GM18526 (cell line): ENCODE results near the gene TRPM1.
A peak's percentile ranks its signal among the peaks of the same experiment; 100 is the strongest.

Experiments used
- POLR2A ChIP-seq: IDR thresholded peaks from 3 replicates; pipeline ENCODE4 v1.6.1; 2011; ENCODE audit not compliant: insufficient read length; ENCODE audit errors: extremely low read depth

The TRPM1 gene

GRCh38 chr15:31001702-31002101 is 99.8 kb downstream of the TRPM1 start:
- TF ChIP-seq POLR2A = no peak

- TF ChIP-seq POLR2A = no peak
These were observed 101.8 kb downstream of the TRPM1 start for GRCh38 chr15:30999729-31000128.

GRCh38 chr15:30997270-30997669 is 104.3 kb downstream of the TRPM1 start:
- TF ChIP-seq POLR2A = no peak

DNA sequence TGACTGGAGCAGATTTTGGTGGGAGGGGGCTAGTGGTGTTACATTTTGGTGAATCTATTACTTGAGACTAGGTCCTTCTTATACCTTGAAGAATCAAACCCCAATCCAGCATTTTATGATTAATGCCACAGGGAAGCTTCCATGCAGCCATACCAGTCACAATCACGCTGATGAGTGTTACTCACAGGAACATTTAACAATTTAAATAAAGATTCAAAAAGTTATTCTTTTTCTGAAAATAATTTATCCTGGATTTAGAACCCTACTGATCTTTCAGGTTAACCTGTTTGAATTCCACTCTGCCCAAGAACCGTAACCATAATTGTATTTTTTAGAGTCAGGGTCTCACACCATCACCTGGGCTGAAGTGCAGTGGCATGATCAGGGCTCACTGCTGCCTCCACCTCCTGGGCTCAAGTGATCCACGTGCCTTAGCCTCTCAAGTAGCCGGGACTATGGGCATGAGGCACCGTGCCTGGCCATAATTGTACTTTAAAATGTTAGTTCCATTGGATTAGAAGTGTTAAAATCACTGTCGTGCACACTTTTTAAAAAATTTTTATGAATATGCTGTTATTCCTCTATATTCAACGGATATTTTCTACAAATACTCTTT is 109.2 kb downstream of the TRPM1 start:
- no peak for TF ChIP-seq POLR2A

DNA sequence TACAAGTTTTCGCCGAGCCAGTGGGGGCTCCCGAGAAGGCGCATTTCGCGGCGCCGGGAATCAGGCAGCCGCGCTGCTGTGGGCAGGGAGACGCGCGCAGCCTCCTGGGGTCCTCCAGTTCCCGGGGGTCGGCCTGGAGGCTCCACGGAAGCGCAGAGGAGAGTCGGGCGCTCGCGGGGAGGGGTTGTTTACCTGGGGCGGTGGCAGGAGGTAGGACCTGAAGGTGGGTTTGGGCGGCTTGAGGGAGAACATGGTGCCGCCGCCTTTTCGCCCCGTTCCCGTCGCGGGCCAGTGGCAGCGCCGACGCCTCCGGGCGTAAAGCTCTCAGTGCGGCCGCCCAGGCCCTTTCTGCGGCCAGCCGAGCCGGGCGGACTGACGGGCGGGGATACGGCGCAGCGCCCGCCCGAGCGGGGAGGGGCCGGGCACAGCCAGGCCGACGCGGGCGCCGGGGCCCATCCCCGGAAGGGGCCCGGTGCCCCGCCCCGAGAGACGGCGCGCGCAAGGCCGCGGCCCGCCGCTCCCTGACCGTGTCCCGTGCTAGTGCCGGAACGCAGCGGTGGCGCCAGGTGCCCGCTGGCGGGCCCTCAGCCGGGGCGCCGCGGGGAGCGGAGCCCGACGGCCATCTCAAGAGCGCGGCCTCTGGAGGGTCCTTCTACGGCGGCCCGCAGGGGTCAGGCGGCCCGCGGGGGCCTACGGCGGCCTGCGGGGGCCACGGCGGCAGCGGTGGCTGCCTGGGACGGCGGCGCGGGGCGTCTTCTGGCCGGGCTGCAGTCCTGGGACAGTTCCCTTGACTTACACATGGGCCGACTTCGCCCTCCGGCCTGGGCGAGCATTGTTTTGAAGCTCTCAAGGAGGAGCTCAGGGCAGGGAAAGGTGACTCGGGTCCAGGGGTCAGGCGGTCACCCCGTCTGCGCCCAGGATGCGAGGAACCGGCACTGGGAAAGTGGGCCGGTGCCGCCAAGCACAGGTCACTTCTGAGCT is 110.0 kb downstream of the TRPM1 start, which contains the start of gene MTMR10:
Gene MTMR10 (minus strand): TSS at position 374 of the 981 bp plus-strand sequence. CDS start 122 bp downstream, at position 252.
- TF ChIP-seq POLR2A = peak; percentile 89

DNA sequence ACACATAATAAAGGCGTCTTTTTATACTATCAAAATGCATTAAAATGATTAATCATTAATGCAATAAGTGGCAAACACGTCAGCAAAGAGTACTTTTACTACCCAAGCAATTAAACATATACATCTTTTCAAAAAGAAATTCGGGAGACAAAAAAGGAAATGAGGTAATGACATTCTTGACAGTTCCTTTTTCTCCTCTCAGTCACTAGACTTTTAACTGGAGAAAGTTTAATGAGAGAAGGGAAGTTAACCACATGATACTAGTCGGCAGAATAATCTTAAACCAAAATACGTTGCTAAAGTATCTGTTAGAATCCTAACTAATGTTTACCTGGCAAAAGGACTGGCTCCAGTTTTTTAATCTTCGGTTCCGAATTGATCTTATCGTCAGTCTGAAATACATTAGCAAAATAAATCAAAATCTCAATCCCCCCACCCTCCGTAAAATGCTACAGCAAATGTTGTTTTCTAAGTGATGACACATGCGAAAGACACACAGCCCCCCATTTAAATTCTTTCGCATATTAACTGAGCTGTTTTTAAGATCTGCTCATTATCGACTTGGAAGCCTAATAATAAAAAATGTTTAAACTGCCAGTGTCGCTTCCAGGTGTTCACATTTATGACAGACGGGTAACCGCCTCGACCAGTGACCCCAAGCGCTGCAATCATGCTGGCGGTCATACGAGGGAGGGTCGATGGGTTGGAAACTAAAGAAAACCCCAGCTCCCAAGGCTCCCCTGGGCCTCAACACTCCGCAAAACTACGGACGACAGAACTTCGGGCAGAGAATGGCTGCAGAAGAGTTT is 110.9 kb downstream of the TRPM1 start:
- no peak for TF ChIP-seq POLR2A

- no peak for TF ChIP-seq POLR2A
These were observed 111.5 kb downstream of the TRPM1 start for GRCh38 chr15:30990036-30990435.

GRCh38 chr15:30985081-30985531 is 116.4 kb downstream of the TRPM1 start:
- no peak for TF ChIP-seq POLR2A

GRCh38 chr15:30984542-30984941 is 117.0 kb downstream of the TRPM1 start:
- no peak for TF ChIP-seq POLR2A

DNA sequence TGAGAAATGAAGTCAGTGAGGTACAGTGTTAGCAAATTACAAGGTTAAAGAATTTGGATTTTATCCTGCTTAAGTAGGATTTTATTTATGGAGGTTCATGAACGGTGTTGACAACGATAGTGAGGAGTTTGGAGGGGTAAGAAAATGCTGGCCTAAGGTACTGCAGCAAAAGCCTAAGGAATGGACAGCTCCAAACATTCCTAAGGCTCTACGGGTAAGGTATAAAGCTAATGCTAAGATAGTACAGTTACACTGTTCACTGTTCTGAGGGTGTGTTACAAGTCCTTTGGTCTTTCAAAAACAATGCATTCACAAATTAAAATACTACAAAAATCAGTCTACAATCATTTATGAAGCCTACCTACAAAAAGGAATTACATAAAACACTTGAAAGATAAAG is 117.4 kb downstream of the TRPM1 start:
- no peak for TF ChIP-seq POLR2A

GRCh38 chr15:30979457-30979856 is 122.1 kb downstream of the TRPM1 start:
- TF ChIP-seq POLR2A = no peak

GRCh38 chr15:30978328-30978727 is 123.2 kb downstream of the TRPM1 start:
- TF ChIP-seq POLR2A = no peak

GRCh38 chr15:30974112-30974511 is 127.4 kb downstream of the TRPM1 start:
- TF ChIP-seq POLR2A = no peak

DNA sequence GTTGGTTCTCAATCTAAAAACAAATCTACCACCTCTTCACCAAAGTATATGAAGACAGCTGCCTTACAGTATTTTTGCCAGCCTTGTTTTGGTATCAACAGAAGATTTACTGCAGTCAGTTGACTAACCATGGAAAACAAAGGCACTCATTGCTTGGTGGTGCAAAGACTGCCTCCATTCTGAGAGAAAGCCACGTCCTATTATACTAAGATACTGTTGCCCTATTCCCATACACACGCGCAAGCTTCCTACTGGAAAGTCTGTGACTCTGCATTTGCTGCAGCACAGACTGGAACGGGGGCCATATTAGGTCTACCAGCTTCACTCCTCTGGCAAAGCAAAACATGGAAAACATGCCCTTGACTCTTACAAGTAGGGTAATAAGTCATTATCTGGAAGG is 128.1 kb downstream of the TRPM1 start:
- no peak for TF ChIP-seq POLR2A

GRCh38 chr15:30969724-30970123 is 131.8 kb downstream of the TRPM1 start:
- TF ChIP-seq POLR2A = no peak
